H4 (cell line): ENCODE measurements around the gene DIP2C. TPM values are rescaled to one million over a fixed set of nuclear protein-coding genes. Genes with fewer than 3 reads are reported as not detected.

Source experiments
- DNase-seq: peaks from one replicate; pipeline ENCODE4 v3.0.0-alpha.2; 2015; ENCODE audit warnings: low spot score
- total RNA-seq: library from RNA; depleted of rRNA; stranded (reverse); fragments of >200 nt; shearing (Covaris generic); gene quantifications from 2 replicates; pipeline ENCODE4 v1.2.3, GENCODE V29; 2014

Gene DIP2C
- total RNA-seq, 1 experiment from 2014 or later, result 2.3 TPM

- no peak for DNase-seq
Measured at GRCh38 chr10:627032-627992, 62.2 kb downstream of the DIP2C start.

- no peak for DNase-seq
Measured at GRCh38 chr10:625751-626711, 63.4 kb downstream of the DIP2C start.

GRCh38 chr10:625333-625696, 64.2 kb downstream of the DIP2C start:
- no peak for DNase-seq

- DNase-seq, result peak; percentile 75
Measured at GRCh38 chr10:624605-625332, 64.7 kb downstream of the DIP2C start.

- no peak for DNase-seq
Measured at GRCh38 chr10:624312-624604, 65.2 kb downstream of the DIP2C start.

GRCh38 chr10:623477-624311, 65.8 kb downstream of the DIP2C start:
- no peak for DNase-seq

- no peak for DNase-seq
Measured at GRCh38 chr10:623014-623413, 66.5 kb downstream of the DIP2C start.

- DNase-seq, result no peak
Measured at GRCh38 chr10:621981-622740, 67.3 kb downstream of the DIP2C start.

- no peak for DNase-seq
Measured at GRCh38 chr10:621513-621912, 68.0 kb downstream of the DIP2C start.

GRCh38 chr10:620971-621370, 68.5 kb downstream of the DIP2C start:
- no peak for DNase-seq

GRCh38 chr10:620417-620816, 69.1 kb downstream of the DIP2C start:
- no peak for DNase-seq

- no peak for DNase-seq
Measured at GRCh38 chr10:619710-620109, 69.8 kb downstream of the DIP2C start.

GRCh38 chr10:618229-618989, 71.1 kb downstream of the DIP2C start:
- no peak for DNase-seq

GRCh38 chr10:617471-617870, 72.0 kb downstream of the DIP2C start:
- DNase-seq, result no peak

GRCh38 chr10:615583-616152, 73.8 kb downstream of the DIP2C start:
- DNase-seq, result no peak

- no peak for DNase-seq
Measured at GRCh38 chr10:614790-615582, 74.5 kb downstream of the DIP2C start.

- no peak for DNase-seq
Measured at GRCh38 chr10:614139-614711, 75.2 kb downstream of the DIP2C start.
